Occipital lobe (tissue), 2 donors: ENCODE data around the gene RING1. TPM values are rescaled to one million over a fixed set of nuclear protein-coding genes. Genes with fewer than 3 reads are reported as not detected.
A peak's percentile ranks its signal among the peaks of the same experiment; 100 is the strongest.

Experiments
- DNase-seq: peaks from one replicate; lab custom pipeline; 2025; lab: John Stamatoyannopoulos, UW
- total RNA-seq: library from RNA; depleted of rRNA; stranded (reverse); fragments of >200 nt; gene quantifications from one replicate; pipeline ENCODE4 v1.2.3, GENCODE V29; 2014

RING1 gene
- total RNA-seq, 1 donor from 2014 or later, result 20.6 TPM

DNA sequence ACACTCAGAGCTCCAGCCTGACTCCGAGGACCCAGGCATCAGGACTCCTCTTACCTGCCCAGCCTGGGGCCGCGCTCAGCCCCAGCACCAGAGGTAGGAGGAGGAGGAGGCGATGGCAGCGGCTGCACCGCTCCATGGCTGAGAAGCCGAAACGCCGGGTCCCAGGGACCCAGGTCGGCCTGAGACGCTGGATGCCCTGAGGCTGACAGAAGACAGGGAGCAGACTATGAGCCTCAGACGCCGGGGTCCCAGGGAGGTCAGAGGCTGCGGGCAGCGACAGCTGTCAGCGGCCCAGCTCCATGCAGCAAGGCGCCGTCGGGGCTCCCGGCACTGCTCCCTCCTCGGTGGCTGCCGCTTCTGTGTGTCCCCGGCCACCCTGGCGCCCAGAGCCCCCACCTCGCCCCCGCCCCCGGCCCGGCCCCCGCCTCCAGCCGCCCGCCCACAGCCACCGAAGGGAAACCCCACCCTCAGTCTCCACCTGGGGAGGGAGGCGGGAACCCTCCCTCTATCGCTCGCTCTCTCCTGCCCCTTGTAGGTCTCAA lies 16.1 kb upstream of the RING1 start, which contains the start of gene COL11A2:
COL11A2 (minus strand) TSS at position 363 of the 542 bp plus-strand sequence; CDS start at position 136, 227 bp downstream.
- DNase-seq, result no peak

DNA sequence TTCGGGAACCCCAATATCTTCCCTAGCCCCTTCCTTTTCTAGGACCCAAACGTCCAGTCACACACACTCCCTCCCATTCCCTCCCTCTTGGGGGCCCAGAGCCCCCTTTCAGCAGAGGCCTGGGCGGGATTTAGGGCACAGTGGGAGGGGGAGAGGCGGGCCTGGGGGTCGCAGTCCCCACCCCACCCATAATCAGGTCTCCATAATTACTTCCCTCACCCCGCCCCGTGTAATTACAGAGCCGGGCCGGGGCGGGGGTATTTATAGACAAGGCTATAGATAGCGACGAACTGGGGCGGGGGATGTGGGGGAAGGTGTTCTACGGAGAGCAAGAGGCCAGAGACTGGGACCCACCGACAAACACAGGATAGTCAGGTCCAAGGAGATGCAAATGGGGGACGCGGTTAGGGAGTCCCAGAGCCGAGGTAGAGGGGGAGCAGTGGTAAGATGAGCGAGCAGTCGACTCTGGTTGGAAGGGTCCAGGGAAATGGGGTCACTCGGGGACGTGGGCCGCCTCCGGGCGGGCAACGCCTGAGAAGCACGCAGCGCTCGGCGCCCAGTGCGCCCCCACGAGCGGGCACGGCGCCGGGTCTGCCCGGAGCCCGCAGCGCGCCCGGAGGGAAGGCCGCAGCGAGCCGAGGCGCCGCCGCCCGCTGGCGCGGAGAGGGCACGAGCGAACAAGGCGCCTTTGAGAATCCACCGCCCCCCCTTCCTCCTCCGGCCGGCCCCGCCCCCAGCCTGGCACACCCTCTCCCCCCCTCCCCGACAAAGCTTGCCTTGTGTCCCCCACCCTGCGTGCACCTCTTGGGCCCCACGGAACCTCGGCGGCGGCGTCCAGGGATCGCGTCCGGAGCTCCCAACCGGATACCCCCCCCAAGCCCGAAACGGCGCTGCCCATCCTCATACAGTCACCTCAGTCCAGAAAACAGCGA lies 15.4 kb upstream of the RING1 start:
- DNase-seq, result peak; percentile 58

DNA sequence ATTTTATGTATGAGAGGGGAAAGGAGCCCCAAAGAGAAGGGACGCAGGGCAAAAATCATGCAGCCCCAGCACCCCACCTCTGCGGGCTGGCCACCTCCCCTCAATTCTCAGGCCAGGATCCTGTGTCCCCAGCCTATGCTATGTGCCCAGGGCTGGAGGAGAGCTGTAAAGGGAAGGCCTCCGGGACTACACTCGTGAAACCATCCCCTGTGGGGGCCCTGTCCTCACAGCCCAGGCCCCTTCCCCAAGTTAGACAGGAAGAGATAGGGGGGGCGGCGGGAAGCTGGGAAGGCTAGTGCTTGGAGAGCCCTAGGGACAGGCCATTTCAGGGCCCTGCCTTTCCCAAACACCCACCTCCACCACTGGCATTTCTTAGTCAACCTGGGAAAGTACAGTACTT lies 14.7 kb upstream of the RING1 start:
- no peak for DNase-seq

DNA sequence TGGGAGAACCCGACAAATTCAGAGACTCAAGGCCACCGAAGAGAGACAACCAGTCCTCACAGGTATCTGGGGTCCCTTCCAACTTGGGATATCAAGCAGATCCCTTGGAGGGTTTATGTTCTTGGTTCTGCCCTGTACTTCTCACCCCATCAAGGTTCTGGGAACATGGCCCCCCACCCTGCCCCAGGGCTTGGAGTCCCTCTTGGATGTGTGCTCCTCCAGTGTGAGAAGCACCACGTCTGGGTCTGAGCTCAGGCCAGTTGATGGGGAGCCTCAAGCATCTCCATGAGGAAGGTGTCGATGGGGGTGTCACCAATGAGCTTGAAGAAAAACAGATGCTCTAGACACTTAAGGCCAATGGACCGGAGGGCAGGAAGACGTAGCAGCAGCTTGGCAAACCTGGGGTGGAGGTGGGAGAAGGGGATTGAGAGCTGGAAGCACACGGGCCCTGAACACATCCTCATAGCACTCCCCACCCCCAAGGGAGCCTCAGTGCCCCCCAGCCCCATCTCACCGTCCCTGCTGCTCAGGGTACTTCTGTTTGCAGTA lies 13.8 kb upstream of the RING1 start:
- no peak for DNase-seq

DNA sequence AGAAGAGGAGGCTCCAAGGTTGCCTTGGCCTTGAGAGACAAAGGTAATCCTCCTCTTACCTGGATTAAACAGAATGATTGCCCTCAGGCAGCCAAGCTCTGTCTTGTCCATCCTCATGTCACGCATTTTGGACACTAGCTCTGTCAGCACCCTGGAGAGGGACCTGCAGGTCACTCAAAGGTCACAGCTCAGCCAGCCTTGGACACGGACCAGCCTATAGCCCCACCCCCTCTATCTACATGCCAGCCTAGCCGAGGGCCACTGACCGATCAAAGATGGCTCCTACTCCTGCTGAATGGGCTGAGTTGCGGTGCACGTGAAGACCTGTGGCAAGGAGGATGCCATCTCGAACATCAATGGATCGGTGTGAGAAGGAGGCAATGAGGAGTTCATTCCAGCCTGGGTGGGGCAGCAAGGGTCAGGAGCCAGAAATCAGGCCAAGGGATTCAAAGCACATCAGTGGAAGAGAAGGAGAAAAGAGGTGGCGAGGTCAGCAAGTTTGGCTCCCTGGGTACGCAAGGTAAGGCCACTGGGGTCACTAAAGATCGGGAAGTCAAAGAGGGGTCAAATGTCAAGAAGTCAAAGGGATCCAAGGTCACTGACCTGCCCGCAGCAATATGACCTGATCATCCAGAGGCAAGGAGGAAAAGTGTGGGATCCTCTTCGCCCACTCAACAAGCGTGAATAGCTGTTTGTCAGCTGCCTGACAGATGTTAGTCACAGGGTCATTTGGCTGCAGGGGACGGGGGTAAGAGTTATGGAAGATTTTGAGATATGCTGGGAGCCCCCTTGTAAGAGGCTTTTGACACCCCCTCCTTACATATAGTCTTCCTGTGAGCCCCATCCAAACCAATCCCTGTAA lies 12.8 kb upstream of the RING1 start:
- DNase-seq, result no peak

DNA sequence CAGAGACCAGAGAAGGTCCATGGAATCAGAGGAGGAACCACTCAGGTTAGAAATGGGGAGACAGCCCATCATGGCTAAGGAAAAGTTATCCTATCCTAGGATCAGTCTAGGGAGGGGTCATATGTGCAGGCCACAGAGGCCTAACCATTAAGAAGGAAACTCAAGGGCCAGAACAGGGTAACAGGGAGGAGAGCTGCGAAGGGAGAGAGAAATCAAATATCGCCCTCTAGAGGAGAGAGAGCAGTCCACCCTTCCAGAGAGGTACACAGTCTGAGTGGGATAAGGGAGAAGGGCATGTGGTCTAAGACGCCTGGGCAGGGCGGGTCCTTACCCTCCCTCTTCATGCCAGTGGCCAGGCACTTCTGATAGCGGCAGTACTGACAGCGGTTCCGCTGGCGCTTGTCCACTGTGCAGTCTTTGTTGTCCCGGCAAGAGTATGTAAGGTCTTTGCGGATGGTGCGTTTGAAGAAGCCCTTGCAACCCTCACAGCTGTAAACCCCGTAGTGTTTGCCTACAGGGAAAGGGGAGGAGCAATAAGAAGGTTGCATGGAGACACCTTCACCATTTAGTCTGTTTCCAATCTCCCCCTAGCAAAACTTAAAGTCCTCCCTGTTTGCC lies 10.8 kb upstream of the RING1 start:
- no peak for DNase-seq

DNA sequence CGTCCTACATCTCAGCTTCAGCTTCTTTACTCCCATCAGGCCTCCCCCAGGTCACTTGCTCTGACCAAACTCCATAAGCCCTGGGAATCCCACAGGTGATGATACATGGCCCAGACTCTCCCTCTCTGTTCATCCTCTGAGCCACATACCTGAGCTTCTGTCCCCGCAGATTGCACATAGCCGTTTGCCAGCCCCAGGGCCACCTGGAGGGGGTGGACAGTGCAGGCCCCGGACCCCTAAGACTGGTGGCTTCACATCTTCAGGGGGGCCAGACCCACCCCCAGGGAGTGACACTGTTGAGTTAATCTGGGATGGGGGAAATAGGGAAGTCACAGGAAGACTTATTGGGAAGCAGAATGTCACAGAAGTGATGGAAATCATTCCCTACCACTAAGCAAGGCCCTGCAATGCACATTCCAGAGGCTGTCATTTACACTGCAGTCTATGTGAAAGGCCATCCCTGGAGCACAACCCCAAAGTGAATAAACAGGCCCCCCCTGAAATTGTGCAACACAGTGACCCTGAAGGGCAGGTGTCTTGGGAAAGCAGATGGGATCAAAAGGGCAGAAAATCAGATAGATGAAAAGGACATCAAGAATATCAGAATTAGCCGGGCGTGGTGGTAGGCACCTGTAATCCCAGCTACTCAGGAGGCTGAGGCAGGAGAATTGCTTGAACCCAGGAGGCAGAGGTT lies 10.0 kb upstream of the RING1 start:
- no peak for DNase-seq

DNA sequence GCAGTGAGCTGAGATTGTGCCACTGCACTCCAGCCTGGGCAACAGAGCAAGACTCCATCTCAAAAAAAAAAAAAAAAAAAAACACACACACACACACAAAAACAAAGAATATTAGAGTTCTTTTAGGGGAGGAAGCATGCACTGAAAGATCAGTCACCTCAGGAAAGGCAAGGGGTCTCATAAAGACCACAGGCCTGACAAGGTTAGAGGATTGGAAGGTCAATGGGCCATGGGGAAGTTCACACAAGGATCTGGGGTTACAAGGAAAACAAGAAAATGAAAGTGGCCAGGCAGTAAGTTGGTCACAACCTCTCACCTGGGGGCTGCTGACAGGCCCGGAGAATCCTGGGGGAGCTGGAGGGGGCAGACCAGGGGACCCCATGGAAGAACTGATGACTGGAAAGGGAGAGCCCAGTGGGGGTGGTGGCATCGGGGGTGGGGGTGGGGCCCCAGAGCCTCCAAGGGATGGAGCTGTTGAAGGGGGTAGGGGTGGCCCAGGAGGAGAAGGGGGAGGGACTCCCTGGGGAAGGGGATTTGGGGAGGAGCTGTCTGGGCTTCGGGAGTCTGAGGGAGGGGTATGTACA lies 9.4 kb upstream of the RING1 start:
- no peak for DNase-seq

DNA sequence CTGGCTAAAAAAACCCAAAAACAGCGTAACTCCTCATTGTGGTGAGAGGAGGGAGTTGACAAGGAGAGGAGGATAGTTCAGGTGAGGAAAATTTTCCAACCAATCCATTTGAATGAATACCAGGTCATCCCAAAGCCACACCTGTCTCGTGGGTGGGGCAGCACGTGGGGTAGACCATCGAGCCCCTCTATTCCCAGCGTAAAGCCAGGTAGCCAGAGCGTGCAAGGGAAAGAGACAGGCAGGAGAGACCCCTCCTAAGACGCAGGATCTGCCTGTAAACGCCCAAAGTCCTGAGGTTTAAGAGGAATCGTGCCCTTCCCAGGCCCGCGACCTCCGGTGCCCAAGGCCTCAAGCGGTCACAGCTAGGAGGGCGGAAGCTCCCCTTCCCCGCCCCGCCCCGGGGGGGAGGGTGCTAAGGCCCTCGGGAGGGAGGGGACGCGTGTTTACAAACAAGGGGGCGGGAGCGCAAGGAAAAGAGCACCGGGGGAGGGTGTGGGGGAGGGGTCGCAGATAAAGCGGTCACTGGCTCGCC lies 8.5 kb upstream of the RING1 start:
- DNase-seq, result no peak

DNA sequence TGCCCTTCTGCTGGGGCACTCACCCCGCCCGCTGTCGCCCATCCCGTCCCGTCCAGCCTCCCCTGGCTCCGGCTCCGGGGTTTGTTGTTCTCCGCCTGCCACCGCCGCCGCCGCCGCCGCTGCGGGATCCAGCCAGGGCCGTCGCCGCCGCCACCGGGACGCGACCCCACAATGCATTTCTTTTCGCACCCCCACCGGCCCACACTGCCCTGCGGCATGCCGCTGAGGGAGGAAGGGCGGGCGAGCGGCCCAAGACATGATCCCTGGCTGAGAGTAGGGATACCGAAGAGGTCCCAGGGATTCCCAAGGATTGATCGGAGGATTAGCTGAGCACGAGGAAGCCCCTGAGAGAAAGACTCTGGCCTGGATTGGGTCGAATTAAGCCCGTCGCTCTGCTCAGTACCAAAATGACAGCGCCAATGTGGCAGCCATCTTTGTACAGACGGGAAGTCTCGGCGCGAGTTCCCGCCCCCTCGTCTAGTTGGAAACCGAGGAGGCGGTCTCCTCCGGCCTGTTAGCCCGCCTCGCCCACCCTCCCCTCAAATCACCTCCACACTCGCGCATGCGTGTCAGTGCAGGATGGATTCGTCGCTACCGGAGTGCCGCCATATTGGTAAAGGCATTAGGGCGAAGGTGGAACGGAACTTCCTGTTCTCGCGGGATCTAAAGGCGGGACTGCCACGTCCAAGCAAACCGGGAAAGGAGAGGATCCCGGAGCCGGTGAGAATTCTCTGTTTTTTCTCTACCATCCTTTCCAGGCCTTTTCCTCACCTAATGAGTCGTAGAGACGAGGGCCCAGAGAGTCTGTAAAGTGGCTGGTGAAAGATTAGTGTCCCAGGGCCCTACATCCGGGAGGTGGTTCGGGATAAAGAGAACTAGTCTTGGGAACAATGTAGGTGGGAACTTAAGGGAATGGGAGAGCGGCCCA lies 7.8 kb upstream of the RING1 start, which contains the start of the genes RXRB and SLC39A7:
RXRB (minus strand) TSS at position 447 of the 928 bp plus-strand sequence; CDS start at position 258, 189 bp downstream.
SLC39A7 (plus strand) TSS at position 649 of the 928 bp plus-strand sequence. CDS start 379 bp downstream, outside the sequence.
- DNase-seq, result peak; percentile 99

DNA sequence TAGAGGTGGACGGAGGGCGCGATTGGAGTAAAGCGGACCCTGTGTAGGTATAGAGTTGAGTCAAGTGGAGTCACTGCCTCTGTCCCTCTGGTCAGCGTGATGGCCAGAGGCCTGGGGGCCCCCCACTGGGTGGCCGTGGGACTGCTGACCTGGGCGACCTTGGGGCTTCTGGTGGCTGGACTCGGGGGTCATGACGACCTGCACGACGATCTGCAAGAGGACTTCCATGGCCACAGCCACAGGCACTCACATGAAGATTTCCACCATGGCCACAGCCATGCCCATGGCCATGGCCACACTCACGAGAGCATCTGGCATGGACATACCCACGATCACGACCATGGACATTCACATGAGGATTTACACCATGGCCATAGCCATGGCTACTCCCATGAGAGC lies 7.2 kb upstream of the RING1 start:
- DNase-seq, result no peak

DNA sequence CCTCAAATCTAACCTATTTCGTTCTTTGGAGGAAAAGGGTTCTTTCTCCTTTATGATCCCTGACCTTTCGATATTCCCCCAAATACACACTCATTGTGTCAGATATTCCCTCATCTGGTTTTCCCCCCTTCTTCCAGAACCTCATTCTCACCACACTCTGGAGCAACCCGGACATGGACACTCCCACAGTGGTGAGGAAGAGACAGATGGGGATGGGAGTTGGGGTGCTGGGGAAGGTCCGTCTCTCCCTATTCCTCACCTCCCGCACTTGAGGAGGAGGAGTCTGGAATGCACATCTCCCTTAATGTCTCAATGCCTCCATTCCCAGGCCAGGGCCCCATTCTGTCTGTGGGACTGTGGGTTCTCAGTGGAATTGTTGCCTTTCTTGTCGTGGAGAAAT lies 6.4 kb upstream of the RING1 start:
- no peak for DNase-seq

DNA sequence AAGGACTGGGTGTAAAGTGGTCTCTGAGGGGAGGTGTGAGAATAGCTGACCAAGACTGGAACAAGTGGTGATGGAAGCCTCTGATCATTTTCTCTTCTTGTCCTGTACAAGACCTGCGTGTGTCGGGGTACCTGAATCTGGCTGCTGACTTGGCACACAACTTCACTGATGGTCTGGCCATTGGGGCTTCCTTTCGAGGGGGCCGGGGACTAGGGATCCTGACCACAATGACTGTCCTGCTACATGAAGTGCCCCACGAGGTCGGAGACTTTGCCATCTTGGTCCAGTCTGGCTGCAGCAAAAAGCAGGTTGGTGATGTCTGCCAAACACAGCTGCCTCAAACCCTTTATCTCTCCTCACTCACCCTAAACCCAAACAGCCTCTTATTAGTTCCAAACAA lies 5.5 kb upstream of the RING1 start:
- no peak for DNase-seq

DNA sequence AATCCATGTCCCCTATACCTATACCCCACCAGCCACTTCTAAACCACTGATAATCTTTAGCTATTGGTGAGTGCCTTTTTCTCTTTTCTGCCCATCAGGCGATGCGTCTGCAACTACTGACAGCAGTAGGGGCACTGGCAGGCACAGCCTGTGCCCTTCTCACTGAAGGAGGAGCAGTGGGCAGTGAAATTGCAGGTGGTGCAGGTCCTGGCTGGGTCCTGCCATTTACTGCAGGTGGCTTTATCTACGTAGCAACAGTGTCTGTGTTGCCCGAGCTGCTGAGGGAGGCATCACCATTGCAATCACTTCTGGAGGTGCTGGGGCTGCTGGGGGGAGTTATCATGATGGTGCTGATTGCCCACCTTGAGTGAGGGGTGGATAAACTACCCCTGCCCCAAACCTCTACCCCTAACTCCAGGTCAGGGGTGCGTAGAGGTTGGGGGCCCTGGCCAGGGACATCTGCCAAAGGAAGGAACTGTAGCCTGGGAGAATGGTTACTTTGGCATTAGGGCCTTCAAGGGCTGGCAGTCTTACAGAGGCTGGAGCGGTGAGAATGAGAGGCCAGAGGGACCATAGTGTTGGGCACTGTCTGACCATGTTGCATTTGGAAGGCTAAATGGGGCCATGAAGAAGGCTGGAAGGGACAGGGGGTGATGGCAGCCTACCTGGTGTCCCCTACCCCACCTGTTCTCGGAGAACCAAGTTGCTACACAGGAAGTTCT lies 4.7 kb upstream of the RING1 start:
- no peak for DNase-seq

DNA sequence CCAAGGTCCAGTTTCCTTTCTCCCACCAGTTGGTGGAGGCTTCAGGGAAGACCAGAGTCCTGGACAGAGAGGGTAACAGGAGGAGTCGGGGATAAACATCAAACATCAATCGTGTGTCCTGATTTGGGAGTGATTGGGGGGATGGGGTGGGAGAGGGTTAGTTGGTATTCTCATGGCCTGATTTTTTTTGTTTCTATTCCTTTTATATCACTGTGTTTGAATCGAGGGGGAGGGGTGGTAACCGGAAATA lies 4.2 kb upstream of the RING1 start:
- no peak for DNase-seq

DNA sequence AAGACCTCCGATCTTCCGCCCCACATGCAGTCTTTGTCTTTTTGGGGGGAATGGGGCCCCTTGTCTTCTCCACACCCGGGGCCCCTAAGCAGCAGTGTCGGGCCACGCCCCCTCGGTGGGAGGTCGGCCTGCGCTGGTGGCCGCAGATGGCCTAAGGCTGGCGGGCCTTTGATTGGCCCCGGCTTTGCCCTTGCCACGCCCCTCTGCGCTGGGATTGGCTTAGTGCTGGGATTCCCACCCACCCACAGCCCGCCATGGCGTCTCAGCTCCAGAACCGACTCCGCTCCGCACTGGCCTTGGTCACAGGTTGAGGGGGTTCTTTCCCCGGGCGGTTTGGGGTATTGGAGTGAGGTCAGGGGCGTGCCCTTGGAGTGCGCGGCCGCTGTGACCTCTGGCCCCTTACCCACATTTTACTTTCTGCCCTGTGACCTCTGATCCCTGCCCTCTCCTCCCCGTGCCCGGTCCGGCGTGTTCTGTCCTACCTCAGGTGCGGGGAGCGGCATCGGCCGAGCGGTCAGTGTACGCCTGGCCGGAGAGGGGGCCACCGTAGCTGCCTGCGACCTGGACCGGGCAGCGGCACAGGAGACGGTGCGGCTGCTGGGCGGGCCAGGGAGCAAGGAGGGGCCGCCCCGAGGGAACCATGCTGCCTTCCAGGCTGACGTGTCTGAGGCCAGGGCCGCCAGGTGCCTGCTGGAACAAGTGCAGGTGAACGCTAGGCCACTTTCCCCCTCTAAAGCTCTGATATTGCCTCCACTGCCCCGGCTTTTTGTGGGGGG lies 3.7 kb upstream of the RING1 start, which contains the start of gene HSD17B8:
HSD17B8 (plus strand) TSS at position 241 of the 776 bp plus-strand sequence; CDS start at position 255, 14 bp downstream.
- peak; percentile 87 for DNase-seq
